HepG2 (cell line): Measurements from ENCODE around the gene LASP1. TPM values are rescaled to one million over a fixed set of nuclear protein-coding genes. Genes with fewer than 3 reads are reported as not detected.

ENCODE experiments used
- AKAP8 ChIP-seq: sonication (generic); formaldehyde crosslinking; IDR thresholded peaks from 2 replicates; pipeline ENCODE4 v1.5.1; 2020; ENCODE audit warnings: mild to moderate bottlenecking, missing genetic modification reagents
- ELF3 ChIP-seq: IDR thresholded peaks from 2 replicates; pipeline ENCODE4 v1.6.1; 2016; ENCODE audit warnings: missing genetic modification reagents, missing compliant biosample characterization
- FIP1L1 ChIP-seq: fragments of 200-400 bp; formaldehyde crosslinking; IDR thresholded peaks from 2 replicates; pipeline ENCODE4 v1.6.1; 2018; ENCODE audit warnings: low read depth, mild to moderate bottlenecking, low read length, moderate library complexity, borderline replicate concordance; ENCODE audit not compliant: insufficient read depth
- GATA4 ChIP-seq: sonication (generic); IDR thresholded peaks from 2 replicates; pipeline ENCODE4 v1.6.1; 2016; ENCODE audit warnings: antibody characterized with exemption, low read depth, borderline replicate concordance
- HOMEZ ChIP-seq: IDR thresholded peaks from 2 replicates; pipeline ENCODE4 v1.6.1; 2016; ENCODE audit warnings: low read depth
- MAX ChIP-seq: IDR thresholded peaks from 2 replicates; pipeline ENCODE4 v1.6.1; 2012; ENCODE audit warnings: inconsistent platforms
- MEIS2 ChIP-seq: sonication (generic); formaldehyde crosslinking; IDR thresholded peaks from 2 replicates; pipeline ENCODE4 v1.9.0; 2021; ENCODE audit warnings: mild to moderate bottlenecking, missing genetic modification reagents
- MLXIP ChIP-seq: sonication (generic); formaldehyde crosslinking; IDR thresholded peaks from 2 replicates; pipeline ENCODE4 v1.9.0; 2021; ENCODE audit warnings: missing genetic modification reagents, borderline replicate concordance
- NR3C1 ChIP-seq: sonication (generic); formaldehyde crosslinking; IDR thresholded peaks from 2 replicates; pipeline ENCODE4 v1.4.0; 2020; ENCODE audit warnings: missing genetic modification reagents
- PAF1 ChIP-seq: IDR thresholded peaks from 2 replicates; pipeline ENCODE4 v1.6.1; 2016; ENCODE audit warnings: missing genetic modification reagents, missing compliant biosample characterization
- RARG ChIP-seq: sonication (generic); formaldehyde crosslinking; IDR thresholded peaks from 2 replicates; pipeline ENCODE4 v1.4.0; 2020; ENCODE audit warnings: low read depth, mild to moderate bottlenecking, missing genetic modification reagents
- ZBTB39 ChIP-seq: sonication (generic); formaldehyde crosslinking; IDR thresholded peaks from 2 replicates; pipeline ENCODE4 v1.5.0; 2020; ENCODE audit warnings: missing genetic modification reagents
- ZNF20 ChIP-seq: sonication (generic); formaldehyde crosslinking; IDR thresholded peaks from 2 replicates; pipeline ENCODE4 v1.4.0; 2020; ENCODE audit warnings: mild to moderate bottlenecking, moderate library complexity, missing genetic modification reagents
- ZNF256 ChIP-seq: sonication (generic); formaldehyde crosslinking; conservative IDR thresholded peaks from 2 replicates; pipeline ENCODE4 v1.4.0; 2020; ENCODE audit warnings: missing genetic modification reagents
- ZNF329 ChIP-seq: sonication (generic); formaldehyde crosslinking; IDR thresholded peaks from 2 replicates; pipeline ENCODE4 v1.9.0; 2021; ENCODE audit warnings: low read depth, mild to moderate bottlenecking, missing genetic modification reagents
- ZNF468 ChIP-seq: sonication (generic); formaldehyde crosslinking; IDR thresholded peaks from 2 replicates; pipeline ENCODE4 v1.8.0; 2022; ENCODE audit warnings: mild to moderate bottlenecking, moderate library complexity, missing genetic modification reagents
- ZNF546 ChIP-seq: sonication (generic); formaldehyde crosslinking; conservative IDR thresholded peaks from 2 replicates; pipeline ENCODE4 v1.8.1; 2023; ENCODE audit warnings: mild to moderate bottlenecking, missing genetic modification reagents
- ZNF720 ChIP-seq: sonication (generic); formaldehyde crosslinking; IDR thresholded peaks from 2 replicates; pipeline ENCODE4 v1.4.0; 2020; ENCODE audit warnings: missing genetic modification reagents
- polyA plus RNA-seq, 8 experiments: library from polyadenylated mRNA; depleted of rRNA in 3 of 8; stranded (reverse) in 7 of 8; unstranded in 1 of 8; fragments of >200 nt; fragmentation: Illumina TruSeq in 4 of 8; extraction: Trizol in 4 of 8; gene quantifications; 2 replicates each; pipeline versions ENCODE4 v1.2.1 to v1.2.3, GENCODE V29; 2011 to 2016; ENCODE audit warnings: low read depth in 4 of 8, missing spikeins in 1 of 8, mixed read lengths in 1 of 8; ENCODE audit not compliant: insufficient read depth in 1 of 8
- total RNA-seq, 5 experiments: library from RNA; depleted of rRNA; stranded (reverse); fragments of >200 nt; fragmentation: Illumina TruSeq; extraction: Trizol; gene quantifications; 2 replicates each; pipeline ENCODE4 v1.2.3, GENCODE V29; 2016; ENCODE audit warnings: low read depth in 1 of 5
- TF ChIP-seq, protein P1 (sequence below): sonication (generic); formaldehyde crosslinking; IDR thresholded peaks from 2 replicates; pipeline ENCODE4 v1.4.0; 2020; ENCODE audit warnings: mild to moderate bottlenecking, low read depth, missing genetic modification reagents
- TF ChIP-seq, protein P2 (sequence below): IDR thresholded peaks from 2 replicates; pipeline ENCODE4 v1.6.1; 2016; ENCODE audit warnings: mild to moderate bottlenecking

Gene LASP1
- total and polyA plus RNA-seq, 2 of the 13 experiments (the other 11 are each of a cell fraction or from before 2014, with no cell fraction given): 70.1 to 97.0 TPM

DNA sequence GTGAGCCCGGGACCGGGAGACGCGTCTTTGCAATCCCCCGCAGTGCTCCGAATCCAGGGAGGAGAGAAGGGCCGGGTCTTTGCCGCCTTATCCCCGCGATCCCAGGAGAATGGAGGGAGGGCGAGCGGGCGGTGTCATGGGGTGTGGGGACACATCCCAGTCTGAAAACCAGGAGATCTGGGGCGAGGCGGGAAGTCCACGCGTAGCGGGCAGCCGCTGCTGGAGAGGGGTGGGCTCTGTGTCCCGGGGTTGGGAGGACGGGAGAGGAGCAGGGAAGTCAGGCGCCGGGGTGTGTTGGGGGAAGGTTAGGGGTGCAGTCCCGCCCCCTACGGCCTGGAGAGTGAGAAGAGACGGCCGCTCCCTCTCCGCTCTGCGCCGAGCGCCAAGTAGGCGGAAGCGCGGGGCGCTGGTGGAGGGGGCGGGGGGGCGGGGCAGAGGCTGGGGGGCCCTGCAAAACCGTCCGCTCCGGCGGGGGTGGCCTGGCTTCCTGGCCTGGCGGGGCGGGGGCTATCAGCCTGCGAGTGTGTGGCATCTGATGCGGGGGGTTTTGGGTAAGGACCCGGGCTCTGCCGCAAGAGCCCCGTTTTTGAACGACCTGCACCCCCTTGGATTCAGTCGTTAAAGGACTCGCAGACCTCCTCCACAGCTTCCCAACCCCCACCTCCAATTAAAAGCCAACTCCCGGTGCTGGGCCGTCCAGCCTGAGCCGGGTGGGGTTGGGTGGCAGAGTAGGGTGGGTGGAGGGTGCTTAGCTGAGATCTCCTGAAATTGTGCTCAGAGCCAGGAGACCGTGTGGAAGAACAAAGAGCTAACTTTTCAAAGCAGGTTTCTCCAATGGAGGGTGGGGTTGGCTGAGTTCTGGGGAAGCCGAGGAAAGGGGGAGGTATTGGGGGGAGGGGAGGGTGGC is 654 bp downstream of the LASP1 start (continued):
- TF ChIP-seq, protein P1, sequence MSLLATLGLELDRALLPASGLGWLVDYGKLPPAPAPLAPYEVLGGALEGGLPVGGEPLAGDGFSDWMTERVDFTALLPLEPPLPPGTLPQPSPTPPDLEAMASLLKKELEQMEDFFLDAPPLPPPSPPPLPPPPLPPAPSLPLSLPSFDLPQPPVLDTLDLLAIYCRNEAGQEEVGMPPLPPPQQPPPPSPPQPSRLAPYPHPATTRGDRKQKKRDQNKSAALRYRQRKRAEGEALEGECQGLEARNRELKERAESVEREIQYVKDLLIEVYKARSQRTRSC (CRISPR knock-in tag): no peak; the same call in 1 of the 2 replicates
- no peak for TF ChIP-seq AKAP8 (CRISPR knock-in tag)
- TF ChIP-seq GATA4: no peak
- no peak for TF ChIP-seq FIP1L1
- no peak; the same call in 1 of the 2 replicates for TF ChIP-seq ELF3 (CRISPR knock-in tag)
- no peak for TF ChIP-seq ZBTB39
- TF ChIP-seq ZNF546 (CRISPR knock-in tag): no peak
- no peak for TF ChIP-seq NR3C1
- no peak for TF ChIP-seq RARG (CRISPR knock-in tag)
- TF ChIP-seq ZNF20 (CRISPR knock-in tag): no peak; the same call in 1 of the 2 replicates
- no peak for TF ChIP-seq ZNF468 (CRISPR knock-in tag)
- TF ChIP-seq ZNF720 (CRISPR knock-in tag): no peak
- no peak for TF ChIP-seq MEIS2
- TF ChIP-seq PAF1: no peak
- no peak for TF ChIP-seq MAX
- TF ChIP-seq HOMEZ (CRISPR knock-in tag): no peak
- TF ChIP-seq, protein P2, sequence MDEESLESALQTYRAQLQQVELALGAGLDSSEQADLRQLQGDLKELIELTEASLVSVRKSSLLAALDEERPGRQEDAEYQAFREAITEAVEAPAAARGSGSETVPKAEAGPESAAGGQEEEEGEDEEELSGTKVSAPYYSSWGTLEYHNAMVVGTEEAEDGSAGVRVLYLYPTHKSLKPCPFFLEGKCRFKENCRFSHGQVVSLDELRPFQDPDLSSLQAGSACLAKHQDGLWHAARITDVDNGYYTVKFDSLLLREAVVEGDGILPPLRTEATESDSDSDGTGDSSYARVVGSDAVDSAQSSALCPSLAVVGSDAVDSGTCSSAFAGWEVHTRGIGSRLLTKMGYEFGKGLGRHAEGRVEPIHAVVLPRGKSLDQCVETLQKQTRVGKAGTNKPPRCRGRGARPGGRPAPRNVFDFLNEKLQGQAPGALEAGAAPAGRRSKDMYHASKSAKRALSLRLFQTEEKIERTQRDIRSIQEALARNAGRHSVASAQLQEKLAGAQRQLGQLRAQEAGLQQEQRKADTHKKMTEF (CRISPR knock-in tag): no peak
- TF ChIP-seq ZNF256: no peak
- no peak for TF ChIP-seq ZNF329 (CRISPR knock-in tag)
- TF ChIP-seq MLXIP (CRISPR knock-in tag): no peak
